Stimulated activated CD8-positive, alpha-beta memory T cell treated with anti-CD3 and anti-CD28 coated beads, Interleukin-4, amount 100 ng/mL, for 24 hours (primary cell): Measurements from ENCODE around the gene B4GALT5.
"Not testable (repeated sequence)": the region's sequence is repeated elsewhere in the genome, so short reads cannot be mapped to it uniquely, and the experiment has no call there.

ENCODE experiments used
- DNase-seq: peaks from one replicate; pipeline ENCODE4 v3.0.0-alpha.2; 2020; ENCODE audit warnings: low read depth

B4GALT5 gene

DNA sequence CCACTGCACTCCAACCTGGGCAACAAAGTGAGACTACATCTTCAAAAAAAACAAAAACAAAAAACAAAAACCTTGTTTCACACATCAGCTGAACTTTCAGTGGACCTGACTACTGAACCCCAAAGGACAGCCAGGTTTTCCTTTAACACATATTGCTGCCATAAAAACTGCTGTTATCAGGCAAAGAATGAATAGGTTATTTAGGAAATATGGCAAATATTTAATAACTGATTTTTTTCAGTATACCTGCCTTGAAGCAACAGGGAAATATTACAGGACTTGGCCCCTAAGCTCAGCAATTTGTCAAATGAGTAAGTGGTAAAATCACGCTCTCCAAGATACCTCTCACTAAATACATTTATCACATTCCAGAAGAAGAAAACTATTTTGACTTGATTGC lies 34.0 kb downstream of the B4GALT5 start:
- DNase-seq, result no peak

DNA sequence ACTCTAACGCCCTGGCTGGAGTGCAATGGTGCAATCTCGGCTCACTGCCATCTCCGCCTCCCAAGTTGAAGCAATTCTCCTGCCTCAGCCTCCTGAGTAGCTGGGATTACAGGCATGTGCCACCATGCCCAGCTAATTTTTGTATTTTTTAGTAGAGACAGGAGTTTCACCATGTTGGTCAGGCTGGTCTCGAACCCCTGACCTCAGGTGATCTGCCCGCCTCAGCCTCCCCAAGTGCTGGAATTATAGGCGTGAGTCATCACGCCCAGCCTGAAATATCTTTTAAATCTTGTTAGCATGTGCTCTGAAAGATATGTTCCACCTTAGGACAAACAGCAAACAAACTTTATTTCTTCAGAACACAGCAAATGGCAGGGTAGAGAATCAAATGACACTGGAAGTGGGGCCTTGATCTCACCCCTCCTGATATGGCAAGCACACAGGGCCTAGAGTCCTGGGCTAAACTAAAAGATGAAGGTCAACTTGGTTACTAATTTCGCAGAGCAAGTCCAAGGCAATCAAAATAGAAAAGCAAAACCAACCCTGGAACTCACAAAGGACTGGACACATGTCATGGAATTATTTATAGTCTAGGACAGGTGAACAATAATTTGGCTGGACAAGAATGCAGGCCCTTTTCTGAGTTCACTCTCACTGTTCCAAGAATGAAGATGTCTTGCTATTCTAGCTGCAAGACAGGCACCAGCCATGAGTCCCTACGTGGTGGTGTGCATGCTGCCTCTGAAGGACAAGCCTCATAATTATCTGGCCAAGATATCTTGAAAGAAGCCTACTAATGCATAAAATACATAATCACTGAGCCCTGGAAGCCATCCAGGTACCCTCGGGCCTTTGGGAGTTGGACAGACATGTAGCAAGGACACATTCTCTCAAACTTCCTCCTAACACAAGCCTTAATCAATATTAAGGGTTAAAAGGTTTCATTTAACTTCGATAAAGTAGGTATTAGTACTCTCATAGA lies 35.6 kb downstream of the B4GALT5 start:
- no peak for DNase-seq

DNA sequence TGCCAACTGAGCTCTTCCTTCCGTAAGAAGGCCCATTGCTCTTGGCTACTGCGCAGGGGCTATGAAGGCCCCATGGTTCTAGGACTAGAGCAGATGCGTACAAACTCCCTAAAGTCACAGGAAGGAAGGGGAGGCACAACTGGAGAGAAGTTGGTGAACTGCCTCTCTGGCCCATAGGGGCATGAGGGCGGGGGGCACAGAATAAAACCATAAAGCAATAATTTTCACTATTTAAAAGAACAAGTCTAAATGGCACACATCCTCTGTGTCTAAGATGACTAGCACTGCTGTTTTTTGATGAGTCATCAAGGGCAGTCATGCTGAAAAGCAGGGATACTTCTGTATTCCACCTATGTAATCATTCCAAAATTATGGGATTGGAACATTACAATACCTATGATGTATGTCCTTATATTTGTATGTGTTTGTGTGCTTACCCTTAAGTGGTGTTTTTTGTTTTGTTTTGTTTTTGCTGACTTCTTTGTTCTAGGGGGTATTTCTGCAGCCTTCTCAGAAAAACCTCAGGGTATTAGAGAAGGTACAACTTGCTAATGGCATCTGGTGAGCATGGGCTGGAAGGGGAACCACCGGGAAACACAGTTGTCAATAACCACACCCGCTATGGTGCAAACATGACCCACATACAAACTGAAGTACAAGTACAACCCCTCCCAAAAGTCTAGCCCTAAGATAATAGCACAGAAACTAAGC lies 36.9 kb downstream of the B4GALT5 start:
- DNase-seq, result no peak

DNA sequence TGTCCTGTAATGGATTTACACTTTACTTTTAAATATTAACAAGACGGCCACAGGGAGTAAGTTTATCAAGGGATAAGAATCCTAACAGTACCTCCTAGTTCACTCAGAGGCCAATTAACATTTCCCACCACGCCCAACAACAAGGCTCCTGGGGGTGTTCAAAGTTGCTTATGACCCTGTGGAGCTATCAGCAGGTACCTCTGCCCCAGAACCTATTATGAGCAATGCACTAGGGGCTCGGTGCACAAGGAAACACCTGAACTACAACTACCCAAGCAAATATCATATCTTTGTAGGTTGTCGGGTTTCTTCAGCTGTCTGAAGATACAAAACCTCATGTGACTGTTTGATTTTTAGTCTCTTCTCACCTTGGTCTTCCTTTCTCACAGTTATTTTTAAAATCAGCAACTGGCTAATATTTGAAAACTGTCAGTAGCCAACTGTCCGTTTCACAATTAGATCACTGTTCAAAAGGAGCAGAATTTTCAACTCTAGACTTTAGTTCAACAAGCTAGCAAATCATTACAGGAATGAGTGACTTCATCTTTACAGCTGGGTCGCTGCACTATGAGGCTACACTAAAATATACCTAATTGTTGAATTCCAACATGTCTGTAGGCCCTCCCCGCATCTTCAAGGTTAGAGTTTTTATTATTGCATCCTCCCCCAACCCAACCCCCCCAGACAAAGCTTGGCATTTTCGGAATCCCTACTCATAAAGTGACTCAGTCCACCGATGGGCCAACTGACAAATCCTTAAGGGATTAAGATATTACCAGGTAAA lies 38.1 kb downstream of the B4GALT5 start:
- no peak for DNase-seq

DNA sequence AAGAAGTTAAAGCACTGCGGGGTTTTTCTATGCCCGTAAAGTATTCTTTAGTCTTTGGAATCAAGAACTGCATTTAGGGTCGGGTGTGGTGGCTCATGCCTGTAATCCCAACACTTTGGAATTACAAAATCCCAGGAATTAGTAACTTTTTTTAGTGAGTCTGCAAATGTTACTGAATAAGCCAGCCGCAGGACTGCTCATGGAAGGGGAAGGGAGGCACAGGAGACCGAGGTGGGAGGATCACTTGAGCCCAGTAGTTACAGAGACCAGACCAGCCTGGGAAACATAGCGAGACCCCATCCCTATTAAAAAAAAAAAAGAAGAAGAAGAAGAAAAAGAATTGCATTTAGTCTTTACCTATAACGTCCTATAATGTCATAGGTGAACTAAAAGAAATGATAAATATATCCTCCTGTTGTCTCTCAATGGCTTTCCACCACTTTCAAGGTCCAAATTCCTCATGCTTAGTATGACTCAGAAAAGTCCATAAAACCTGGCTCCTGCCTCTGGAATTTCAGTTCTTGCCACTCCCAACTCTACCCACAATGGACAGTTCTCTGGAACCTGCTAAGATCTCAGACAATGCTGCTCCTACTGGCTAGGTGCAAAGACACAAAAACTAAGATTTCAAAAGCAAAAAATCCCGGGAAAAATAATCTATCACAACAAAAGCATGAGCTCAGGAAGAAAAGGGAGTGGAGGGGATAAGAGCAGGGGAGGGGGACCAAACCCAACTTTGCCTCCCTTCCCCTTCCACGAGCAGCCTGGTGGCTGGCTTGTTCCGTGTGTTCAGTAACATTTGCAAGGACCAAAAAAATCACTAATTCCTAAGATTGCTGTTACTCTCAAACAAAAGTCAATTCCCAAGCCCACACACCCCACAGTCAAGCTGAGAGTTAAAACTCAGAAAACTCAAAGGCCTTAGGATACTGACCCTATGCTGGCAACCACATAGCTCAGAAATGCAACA lies 39.0 kb downstream of the B4GALT5 start:
- no peak for DNase-seq

DNA sequence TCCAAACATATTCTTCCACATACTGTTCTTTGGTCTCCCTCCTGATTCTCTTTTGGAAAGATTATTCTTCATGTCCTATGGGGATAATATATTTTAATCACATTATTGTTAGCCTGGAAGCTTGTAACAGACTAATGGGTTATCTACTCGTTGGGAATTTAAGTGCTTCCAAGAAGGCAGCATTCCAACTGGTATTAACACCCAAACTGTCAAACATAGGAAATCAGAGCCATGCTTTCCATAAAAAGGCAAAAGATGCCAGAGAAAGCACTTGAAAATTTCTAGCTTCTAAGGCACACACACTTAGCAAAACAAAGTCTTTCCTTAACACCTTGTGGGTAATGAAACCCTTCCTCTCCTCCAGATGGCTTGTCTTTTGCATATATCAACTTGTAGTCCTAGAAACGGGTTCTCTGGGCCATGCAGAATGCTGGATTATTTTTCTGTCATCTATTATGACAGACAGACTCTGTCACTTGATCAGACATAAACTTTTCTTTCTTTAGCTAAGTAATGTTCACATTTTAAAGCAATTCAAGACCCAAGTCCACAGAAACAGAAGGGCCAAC lies 41.5 kb downstream of the B4GALT5 start:
- DNase-seq, result no peak

DNA sequence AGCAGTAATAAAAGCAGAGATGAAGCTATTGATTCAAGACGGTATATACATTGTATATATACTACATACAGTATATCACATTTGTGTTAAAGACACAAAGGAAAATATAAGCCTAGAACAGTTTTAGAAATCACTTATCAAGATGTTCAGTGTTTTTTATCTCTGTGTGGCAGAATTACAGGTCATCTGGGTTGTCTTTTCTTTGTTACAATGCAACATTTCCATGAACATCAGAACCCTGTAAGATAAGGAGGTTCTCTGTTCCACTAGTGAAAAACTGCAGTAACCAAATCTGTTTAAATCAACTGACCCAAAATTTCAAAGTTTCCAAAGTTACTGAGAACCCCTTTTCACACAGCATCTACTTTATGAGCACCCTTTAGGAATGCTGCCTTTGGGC lies 42.2 kb downstream of the B4GALT5 start:
- DNase-seq, result no peak

DNA sequence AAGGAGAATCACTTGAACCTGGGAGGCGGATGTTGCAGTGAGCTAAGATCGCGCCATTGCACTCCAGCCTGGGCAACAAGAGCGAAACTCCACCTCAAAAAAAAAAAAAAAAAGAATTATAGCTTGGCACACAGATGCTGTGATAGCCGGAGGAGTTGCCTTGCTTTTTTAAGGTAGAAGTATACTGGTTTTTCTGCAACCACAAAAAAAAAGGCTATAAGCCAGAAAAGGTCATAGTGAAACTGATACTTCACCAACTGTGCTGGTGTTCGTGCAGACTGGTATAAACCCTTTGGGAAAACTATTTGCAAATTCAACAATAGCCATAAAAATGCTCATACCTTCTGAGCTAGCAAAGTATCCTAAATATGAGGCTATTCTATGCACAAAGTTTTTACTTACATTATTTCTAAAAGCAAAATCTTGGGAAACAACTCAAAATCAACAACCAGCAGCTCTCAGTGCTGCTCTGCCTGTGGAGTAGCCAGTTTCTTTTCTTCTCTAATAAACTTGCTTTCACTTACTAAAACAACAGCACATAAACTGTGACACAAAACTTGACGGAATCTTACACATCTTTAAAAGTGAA lies 44.0 kb downstream of the B4GALT5 start:
- DNase-seq, result no peak

DNA sequence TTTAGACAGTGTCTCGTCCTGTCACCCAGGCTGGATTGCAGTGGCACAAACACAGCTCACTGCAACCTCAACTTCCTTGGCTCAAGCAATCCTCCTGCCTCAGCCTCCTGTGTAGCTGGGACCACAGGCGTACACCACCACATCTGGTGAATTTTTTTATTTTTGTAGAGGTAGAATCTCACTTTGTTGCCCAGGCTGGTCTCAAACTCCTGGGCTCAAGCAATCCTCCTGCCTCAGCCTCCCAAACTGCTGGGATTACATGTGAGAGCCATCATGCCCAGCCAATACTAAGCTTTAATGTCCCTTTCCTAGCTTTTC lies 44.8 kb downstream of the B4GALT5 start:
- DNase-seq, result not testable (repeated sequence)

DNA sequence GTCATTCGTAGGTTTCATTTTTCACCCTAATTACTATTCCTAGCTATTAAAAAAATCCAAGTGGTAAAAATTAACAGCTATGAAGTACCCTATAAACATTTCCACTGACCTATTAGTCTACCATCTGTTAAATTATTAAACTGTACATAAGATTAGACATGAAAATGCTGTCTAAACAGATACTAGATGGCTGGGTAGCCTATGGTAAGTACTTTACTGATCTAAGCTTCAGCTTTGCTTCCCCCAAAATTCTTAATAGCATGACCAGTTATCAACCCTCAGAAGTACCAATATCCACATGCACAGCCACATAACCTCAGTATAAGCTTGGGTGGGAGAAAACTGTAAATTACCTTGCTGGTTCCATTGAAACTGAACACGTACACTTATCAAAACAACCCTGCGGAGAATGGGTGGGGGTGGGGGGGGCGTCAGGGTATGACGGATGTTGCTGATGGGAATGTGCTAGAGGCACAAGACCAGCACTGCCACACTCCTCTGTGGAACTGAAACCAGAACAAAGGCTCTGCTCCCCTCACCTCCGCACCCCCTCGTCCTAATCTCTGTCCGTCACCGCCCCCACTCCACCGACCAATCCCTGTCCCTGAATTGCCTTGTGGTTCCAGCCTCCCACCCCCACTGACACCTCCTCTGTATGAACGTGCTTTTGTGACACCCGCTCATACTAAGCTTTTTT lies 45.3 kb downstream of the B4GALT5 start:
- DNase-seq, result peak; percentile 72

DNA sequence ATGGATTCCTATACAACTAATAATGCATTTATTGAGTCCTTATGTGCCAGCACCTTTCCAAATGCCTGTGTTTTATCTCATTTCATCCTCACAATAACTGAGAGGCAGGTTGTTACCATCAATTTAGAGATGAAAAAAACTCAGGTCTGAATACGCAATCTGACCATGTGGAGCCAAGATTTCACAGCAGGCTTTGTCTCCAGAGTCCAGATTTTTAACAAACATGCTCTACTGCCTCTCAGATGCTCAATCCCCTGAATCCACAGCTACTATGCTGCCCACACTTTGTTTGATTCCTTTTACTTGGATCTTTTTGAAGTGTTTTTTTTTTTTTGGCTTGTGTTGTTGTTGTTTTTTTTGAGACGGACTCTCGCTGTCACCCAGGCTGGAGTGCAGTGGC lies 46.8 kb downstream of the B4GALT5 start:
- no peak for DNase-seq

DNA sequence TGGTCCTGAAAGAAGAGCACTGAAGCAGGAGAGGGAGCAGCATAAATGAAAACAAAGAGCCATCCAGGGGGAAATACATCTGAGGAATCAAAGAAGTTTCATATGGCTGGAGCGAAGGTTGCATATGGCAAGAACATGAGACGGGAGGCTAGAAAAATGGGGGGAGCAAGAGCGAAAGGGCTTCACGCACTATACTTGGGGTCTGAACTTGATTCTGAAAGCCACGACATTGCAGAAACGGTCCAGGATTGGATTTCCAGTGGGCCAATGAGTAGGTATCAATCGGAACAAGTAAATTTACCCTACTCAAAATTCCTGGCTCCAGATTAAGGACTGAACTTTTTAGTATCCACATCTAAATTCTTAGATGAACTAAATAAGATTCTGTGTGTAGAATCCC lies 47.9 kb downstream of the B4GALT5 start:
- DNase-seq, result no peak

DNA sequence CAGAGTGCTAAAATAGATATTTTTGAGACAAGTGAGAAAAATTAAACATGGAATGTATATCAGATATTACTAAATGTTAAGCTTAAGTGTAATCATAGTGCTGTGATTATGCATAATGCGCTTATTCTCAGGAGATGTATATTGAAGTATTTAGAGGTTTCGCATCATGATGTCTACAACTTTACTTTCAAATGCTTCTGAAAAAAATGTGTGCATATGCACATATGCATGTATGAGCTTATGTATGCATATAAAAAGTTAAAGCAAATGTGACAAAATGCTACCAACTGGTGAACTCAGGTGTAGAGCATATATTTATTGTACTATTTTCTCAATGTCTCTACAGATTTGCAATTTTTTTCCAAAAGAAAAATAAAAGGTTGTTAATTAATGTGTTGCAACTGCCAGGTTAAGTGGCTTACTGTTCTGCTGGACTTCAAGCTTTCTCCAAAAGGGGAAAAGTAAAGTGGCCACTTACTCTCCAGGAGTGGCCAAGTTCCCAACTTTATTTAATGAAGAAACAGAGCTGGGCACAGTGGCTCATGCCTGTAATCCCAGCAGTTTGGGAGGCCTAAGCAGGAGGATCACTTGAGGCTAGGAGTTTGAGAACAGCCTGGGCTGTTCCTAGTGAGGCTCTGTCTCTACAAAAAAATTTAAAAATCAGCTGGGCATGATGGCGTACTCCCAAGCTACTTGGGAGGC lies 48.9 kb downstream of the B4GALT5 start:
- no peak for DNase-seq

DNA sequence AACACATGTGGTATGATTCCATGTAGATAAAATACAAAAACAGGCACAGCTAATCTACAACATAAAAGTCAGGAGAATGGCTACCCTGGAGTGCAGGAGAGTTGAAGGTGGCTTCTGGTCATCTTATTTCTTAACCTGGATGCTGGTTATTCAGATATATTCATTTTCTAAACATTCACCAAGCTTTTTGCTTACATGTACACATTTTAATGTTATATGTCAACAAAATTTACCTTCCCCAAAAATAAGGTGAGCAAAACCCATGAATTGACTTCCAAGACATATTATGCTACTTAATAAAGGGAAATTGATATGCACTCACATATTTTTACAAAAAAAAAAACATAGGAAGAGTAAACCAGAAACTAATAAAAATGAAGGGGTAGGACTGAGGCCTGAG lies 50.6 kb downstream of the B4GALT5 start:
- no peak for DNase-seq

DNA sequence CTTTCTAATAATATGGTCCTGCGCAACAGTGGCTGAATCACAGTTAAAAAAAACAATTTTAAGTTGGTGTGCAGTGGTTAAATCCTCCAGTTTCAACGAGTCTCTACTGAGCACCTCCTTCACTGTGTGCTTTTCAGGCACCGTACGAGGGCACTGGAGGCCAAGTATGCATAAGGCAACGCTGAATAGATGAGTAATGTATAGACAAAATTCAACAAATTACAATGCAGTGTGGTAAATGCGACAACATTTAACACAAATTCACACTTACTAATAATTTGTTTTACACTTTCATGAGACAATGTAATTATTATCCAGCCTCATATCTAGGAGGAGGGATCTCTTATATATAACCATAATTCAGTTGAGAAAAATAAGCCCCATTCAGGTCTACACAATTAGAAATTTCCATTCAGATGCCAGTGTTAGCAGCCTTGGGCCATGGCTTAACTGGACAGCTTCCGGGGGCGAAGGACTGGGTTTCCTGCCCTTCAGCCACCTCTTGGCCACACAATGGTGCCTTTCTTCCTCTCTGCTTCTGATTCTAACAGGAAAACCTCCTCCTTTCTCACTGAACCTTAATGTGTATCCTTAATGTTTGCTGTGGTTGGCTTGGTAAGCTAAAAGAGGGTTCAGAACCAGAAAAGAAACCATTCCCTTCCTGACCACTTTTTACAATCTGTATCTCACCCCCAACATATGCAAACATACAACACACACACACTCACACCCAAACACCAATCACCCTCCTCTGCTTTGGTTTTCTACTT lies 51.9 kb downstream of the B4GALT5 start:
- DNase-seq, result no peak

DNA sequence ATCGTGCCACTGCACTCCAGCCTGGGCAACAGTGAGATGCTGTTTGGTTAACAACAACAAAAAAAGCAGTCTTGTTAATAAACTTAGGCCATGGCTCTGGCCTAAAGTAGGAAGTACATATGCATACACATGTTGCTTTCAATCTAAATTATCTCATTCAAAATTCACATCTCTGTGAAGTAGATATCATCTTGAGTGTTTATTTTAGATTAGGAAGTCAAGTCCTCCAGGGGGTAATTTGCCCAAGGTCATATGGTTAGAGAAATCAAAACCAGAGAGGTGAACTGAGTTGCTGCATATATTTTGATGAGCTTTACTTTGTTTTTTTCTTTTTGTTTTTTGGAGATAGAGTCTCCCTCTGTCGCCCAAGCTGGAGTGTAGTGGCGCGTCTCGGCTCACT lies 52.8 kb downstream of the B4GALT5 start:
- no peak for DNase-seq

DNA sequence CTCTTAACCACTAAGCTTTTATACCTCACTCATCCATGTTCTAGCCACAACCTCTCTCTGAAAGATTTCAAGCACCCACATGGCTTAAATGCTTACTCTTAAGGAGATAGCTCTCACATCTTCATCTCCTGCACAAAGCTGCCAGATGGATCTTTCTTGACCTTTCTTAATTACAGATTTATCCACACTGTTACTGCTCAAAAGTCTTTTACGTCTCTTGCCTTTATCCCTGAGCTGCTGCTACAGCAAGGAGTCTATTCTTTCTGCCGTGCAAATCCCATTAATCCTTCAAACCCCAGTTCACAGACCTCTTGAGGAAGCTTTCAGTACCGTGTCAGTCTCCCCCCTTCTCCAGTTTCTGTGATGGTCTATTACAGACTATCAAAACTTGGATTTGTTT lies 54.6 kb downstream of the B4GALT5 start:
- no peak for DNase-seq

DNA sequence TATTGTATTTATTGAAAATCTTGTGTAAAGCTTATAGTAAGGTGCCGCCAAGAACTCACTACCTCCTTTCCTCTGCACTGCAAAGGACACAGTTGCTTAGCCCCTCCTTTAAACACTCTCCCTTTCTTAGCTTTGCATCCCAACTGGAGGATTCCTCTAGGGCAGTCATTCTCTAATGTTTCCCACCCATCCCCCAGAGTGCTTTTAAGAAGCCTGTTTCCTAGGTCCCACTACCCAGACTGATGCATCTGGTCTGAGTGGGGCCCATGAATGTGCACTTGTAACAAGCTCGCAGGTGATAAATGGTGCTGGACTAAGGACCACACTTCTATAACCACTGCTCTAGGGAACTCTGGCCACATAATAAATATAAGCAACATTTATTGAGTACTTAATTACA lies 55.2 kb downstream of the B4GALT5 start:
- no peak for DNase-seq
